K562 (cell line): ENCODE results near the gene SET. TPM values are rescaled to one million over a fixed set of nuclear protein-coding genes. Genes with fewer than 3 reads are reported as not detected.

Experiments
- ARID3A ChIP-seq: IDR thresholded peaks from 2 replicates; pipeline ENCODE4 v1.6.1; 2012; ENCODE audit warnings: low read depth, low read length, improper control_type of control experiment, borderline replicate concordance
- CAMTA2 ChIP-seq: fragments of 250-450 bp; sonication (Bioruptor Pico); conservative IDR thresholded peaks from 2 replicates; pipeline ENCODE4 v1.5.1; 2022
- CCAR2 ChIP-seq: fragments of 200-400 bp; formaldehyde crosslinking; IDR thresholded peaks from 2 replicates; pipeline ENCODE4 v1.6.1; 2017; ENCODE audit warnings: mild to moderate bottlenecking, low read depth, low read length
- CUX1 ChIP-seq: fragments of 200-800 bp; sonication (Bioruptor generic); IDR thresholded peaks from 2 replicates; pipeline ENCODE4 v1.6.1; 2016; ENCODE audit warnings: missing genetic modification characterization, missing compliant biosample characterization
- ELF2 ChIP-seq: fragments of 250-450 bp; sonication (Bioruptor Pico); IDR thresholded peaks from 2 replicates; pipeline ENCODE4 v1.5.0; 2021; ENCODE audit warnings: mild to moderate bottlenecking
- HDAC1 ChIP-seq, 2 experiments: fragments of 450-650 bp; IDR thresholded peaks; 2 replicates each; pipeline ENCODE4 v1.6.1; 2016 to 2017; ENCODE audit warnings: inconsistent platforms in 1 of 2, mild to moderate bottlenecking in 1 of 2, moderate library complexity in 1 of 2
- KDM5B ChIP-seq: fragments of 200-600 bp; sonication (generic); IDR thresholded peaks from 2 replicates; pipeline ENCODE4 v1.6.1; 2012; ENCODE audit warnings: low read depth, mild to moderate bottlenecking, moderate library complexity, low read length, control low read depth, inconsistent platforms; ENCODE audit not compliant: insufficient replicate concordance
- MBD1 ChIP-seq: fragments of 250-450 bp; sonication (Bioruptor Pico); IDR thresholded peaks from 2 replicates; pipeline ENCODE4 v1.8.0; 2022; ENCODE audit warnings: inconsistent platforms
- RNF219 ChIP-seq: fragments of 250-450 bp; sonication (Bioruptor Pico); IDR thresholded peaks from 2 replicates; pipeline ENCODE4 v1.5.0; 2022; ENCODE audit warnings: mild to moderate bottlenecking
- SIN3A ChIP-seq, 2 experiments: fragments of 150-350 bp in 1 of 2; IDR thresholded peaks; 2 replicates each; pipeline ENCODE4 v1.6.1; 2011 to 2016; ENCODE audit warnings: borderline replicate concordance in 2 of 2, low read depth in 2 of 2, low read length in 2 of 2, mild to moderate bottlenecking in 2 of 2, moderate library complexity in 2 of 2; ENCODE audit not compliant: control insufficient read depth in 1 of 2
- SMAD1 ChIP-seq: fragments of 150-350 bp; IDR thresholded peaks from 2 replicates; pipeline ENCODE4 v1.6.1; 2014; ENCODE audit warnings: low read length, low read depth; ENCODE audit not compliant: partially characterized antibody
- SPI1 ChIP-seq: IDR thresholded peaks from 2 replicates; pipeline ENCODE4 v1.6.1; 2011; ENCODE audit warnings: low read depth, low read length, control low read depth, borderline replicate concordance
- TRIM24 ChIP-seq, 2 experiments: fragments of 450-650 bp; IDR thresholded peaks; 2 replicates each; pipeline ENCODE4 v1.6.1; 2016
- ZBED1 ChIP-seq: IDR thresholded peaks from 2 replicates; pipeline ENCODE4 v1.6.1; 2014
- ZC3H4 ChIP-seq: sonication (generic); formaldehyde crosslinking; IDR thresholded peaks from 2 replicates; pipeline ENCODE4 v1.9.0; 2021; ENCODE audit warnings: missing genetic modification reagents, borderline replicate concordance
- polyA plus RNA-seq, 8 experiments: library from polyadenylated mRNA; depleted of rRNA in 4 of 8; stranded (reverse) in 5 of 8; unstranded in 3 of 8; fragments of >200 nt; fragmentation: Nextera tagmentation in 2 of 8; fragmentation: Illumina TruSeq in 1 of 8; extraction: Ambion mirVana in 2 of 8; extraction: Trizol in 1 of 8; gene quantifications; 2 replicates each; pipeline versions ENCODE4 v1.2.1 to v1.2.3, GENCODE V29; 2011 to 2014; ENCODE audit warnings: inconsistent platforms in 1 of 8, missing spikeins in 1 of 8
- total RNA-seq, 7 experiments: library from RNA; depleted of rRNA in 6 of 7; stranded (reverse); fragments of >200 nt in 6 of 7; fragmentation: Illumina TruSeq in 2 of 7; extraction: Trizol in 2 of 7; gene quantifications; 2 replicates each; pipeline versions ENCODE4 v1.2.1 to v1.2.3, GENCODE V29; 2011 to 2021; ENCODE audit warnings: low replicate concordance in 1 of 7

The SET gene
- total and polyA plus RNA-seq, 9 of the 15 experiments (the other 6 are each of a cell fraction or from before 2014, with no cell fraction given) = 404 to 1,447 (median 907) TPM

- peak; percentile 90; the same call in 1 of the 2 replicates for TF ChIP-seq CAMTA2 (CRISPR knock-in tag)
- TF ChIP-seq SMAD1 = peak; percentile 39
- peak; percentile 88 for TF ChIP-seq ELF2 (CRISPR knock-in tag)
- no peak for TF ChIP-seq ARID3A
- TF ChIP-seq ZC3H4 (CRISPR knock-in tag) = no peak
- 0 out of 2 replicates have a peak, but pooled peaks have one; percentile 82 for TF ChIP-seq CUX1 (CRISPR knock-in tag)
- TF ChIP-seq HDAC1 (IDR thresholded peaks at IDR 0.05) = peak in 1 of 2 experiments; percentile 24; a peak in 1 of 4 replicates
- TF ChIP-seq TRIM24 (IDR thresholded peaks at IDR 0.05) = peak; percentile 11 to 70; a peak in 3 of 4 replicates
- peak; percentile 78 for TF ChIP-seq ZBED1
- no peak for TF ChIP-seq MBD1 (CRISPR knock-in tag)
- TF ChIP-seq RNF219 (CRISPR knock-in tag) = no peak
- peak; percentile 27; the same call in 1 of the 2 replicates for TF ChIP-seq SPI1
- no peak for TF ChIP-seq CCAR2
- peak; percentile 97 for TF ChIP-seq KDM5B
- peak; percentile 86 to 89; a peak in 3 of 4 replicates for TF ChIP-seq SIN3A (IDR thresholded peaks at IDR 0.05; ENCODE audit: borderline replicate concordance in 2 of 2, control insufficient read depth in 1 of 2, low read depth in 2 of 2, low read length in 2 of 2)
Observed at GRCh38 chr9:128656416-128657343, 32.3 kb upstream of the SET start, which contains the start of gene DYNC2I2 (continued).
